ENCODE results near the gene MEIOSIN. TPM values are rescaled to one million over a fixed set of nuclear protein-coding genes. Genes with fewer than 3 reads are reported as not detected.

Gene MEIOSIN
- total RNA-seq, 1 donor from 2014 or later, result not detected

DNA sequence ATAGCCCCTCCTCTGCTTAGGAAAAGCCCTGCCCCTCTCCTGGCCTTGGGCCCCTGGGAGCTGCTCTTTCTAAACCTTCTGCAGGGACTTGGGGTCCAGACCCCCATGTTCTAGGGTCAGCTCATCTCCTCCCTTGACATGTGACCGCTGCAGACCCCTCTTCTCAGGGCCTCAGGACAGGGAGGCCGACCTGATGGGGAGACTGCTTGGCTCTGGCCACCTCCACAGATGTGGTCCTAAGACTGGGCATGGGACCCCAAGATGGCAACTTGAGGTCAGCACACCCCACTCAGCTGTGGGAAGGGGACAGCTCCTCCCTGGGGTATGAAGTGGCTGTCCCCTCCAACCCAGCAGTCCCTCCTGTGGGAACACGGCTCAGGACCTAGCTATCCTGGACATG, 39.7 kb downstream of the MEIOSIN start:
- H3K4me3 Mint-ChIP-seq (ENCODE audit: unreplicated experiment), result no peak overlapping the region
- TF ChIP-seq, protein P1, sequence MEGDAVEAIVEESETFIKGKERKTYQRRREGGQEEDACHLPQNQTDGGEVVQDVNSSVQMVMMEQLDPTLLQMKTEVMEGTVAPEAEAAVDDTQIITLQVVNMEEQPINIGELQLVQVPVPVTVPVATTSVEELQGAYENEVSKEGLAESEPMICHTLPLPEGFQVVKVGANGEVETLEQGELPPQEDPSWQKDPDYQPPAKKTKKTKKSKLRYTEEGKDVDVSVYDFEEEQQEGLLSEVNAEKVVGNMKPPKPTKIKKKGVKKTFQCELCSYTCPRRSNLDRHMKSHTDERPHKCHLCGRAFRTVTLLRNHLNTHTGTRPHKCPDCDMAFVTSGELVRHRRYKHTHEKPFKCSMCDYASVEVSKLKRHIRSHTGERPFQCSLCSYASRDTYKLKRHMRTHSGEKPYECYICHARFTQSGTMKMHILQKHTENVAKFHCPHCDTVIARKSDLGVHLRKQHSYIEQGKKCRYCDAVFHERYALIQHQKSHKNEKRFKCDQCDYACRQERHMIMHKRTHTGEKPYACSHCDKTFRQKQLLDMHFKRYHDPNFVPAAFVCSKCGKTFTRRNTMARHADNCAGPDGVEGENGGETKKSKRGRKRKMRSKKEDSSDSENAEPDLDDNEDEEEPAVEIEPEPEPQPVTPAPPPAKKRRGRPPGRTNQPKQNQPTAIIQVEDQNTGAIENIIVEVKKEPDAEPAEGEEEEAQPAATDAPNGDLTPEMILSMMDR (IDR thresholded peaks at IDR 0.05; ENCODE audit: partially characterized antibody, unreplicated experiment), result no peak
- peaks cover 2% of the 10 kb centered on the region for H3K4me1 Mint-ChIP-seq (ENCODE audit: low read depth, unreplicated experiment)
- H3K27me3 Mint-ChIP-seq (ENCODE audit: unreplicated experiment), result peaks cover 22% of the 10 kb centered on the region
- no peak for DNase-seq
- no peaks in the 10 kb centered on the region for H3K36me3 Mint-ChIP-seq (ENCODE audit: unreplicated experiment)
- H3K27ac Mint-ChIP-seq (ENCODE audit: unreplicated experiment), result no peak overlapping the region
- peaks cover 18% of the 10 kb centered on the region for H3K9me3 Mint-ChIP-seq (ENCODE audit: unreplicated experiment)

DNA sequence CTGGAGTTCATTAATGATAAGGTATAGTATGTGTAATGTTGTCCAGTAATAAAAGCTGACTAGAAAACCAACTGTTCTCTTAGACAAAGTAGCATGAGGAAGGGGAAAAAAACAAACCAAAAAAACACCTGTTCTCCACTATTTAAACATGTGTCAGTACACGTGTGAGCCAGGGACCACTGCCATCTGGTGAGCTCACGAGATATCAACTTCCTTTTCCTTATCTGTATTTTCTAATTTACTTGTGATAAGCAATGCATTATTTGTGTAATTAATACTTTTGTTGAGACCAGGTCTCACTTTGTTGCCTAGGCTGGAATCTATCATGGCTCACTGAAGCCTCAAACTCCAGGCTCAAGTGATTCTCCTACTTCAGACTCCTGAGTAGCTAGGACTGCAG, 40.1 kb downstream of the MEIOSIN start:
- peaks cover 18% of the 10 kb centered on the region for H3K9me3 Mint-ChIP-seq (ENCODE audit: unreplicated experiment)
- H3K4me1 Mint-ChIP-seq (ENCODE audit: low read depth, unreplicated experiment), result peaks cover 2% of the 10 kb centered on the region
- no peak overlapping the region for H3K27ac Mint-ChIP-seq (ENCODE audit: unreplicated experiment)
- TF ChIP-seq, protein P1 (IDR thresholded peaks at IDR 0.05; ENCODE audit: partially characterized antibody, unreplicated experiment), result no peak
- H3K36me3 Mint-ChIP-seq (ENCODE audit: unreplicated experiment), result no peaks in the 10 kb centered on the region
- no peak for DNase-seq
- no peak overlapping the region for H3K4me3 Mint-ChIP-seq (ENCODE audit: unreplicated experiment)
- peaks cover 22% of the 10 kb centered on the region for H3K27me3 Mint-ChIP-seq (ENCODE audit: unreplicated experiment)

DNA sequence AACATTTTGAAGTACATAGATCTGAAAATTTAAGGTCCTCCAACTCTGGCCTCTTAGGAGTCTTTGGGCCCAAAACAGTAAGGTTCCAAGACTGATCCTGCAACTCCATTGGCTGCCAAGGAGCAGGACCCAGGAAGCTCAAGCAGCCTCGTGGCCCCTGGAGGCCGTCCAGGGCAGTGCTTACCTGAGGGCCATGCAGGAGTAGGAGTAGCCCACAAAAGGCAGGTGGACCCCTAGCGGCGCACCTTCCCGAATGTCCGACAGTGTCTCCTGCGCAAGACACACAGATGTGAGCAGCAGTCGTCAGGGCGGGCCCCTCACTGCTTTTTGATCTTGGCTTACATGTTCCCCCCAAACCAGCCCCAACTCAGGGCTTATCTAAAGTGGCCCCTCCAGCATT, 41.5 kb downstream of the MEIOSIN start:
- no peaks in the 10 kb centered on the region for H3K36me3 Mint-ChIP-seq (ENCODE audit: unreplicated experiment)

DNA sequence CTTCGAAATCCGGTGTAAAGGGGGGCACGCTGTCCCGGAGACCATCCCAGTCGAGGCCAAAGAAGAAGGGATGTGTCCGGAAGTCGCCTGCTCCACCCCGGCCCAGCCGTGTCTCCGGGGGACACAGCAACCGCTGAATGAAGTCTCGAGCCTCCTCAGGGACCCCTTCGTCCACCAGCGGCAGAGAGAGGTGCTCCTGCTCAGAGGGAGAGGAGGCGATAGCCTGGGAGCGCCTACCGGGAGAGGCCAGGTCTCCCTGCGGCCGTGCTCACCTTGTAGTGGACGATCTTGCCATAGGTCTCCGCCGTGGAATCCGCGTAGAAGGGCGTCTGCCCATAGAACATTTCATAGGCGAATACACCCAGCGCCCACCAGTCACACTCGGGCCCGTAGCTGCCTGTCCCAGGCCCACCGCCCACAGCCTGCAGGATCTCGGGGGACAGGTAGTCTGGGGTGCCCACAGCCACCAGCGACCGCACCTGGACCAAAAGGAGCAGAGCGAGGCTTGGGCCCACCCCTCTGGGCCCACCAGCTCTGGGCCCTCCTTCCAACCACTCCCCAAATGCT, 44.2 kb downstream of the MEIOSIN start:
- Mint-ChIP-seq H3K4me1 (ENCODE audit: low read depth, unreplicated experiment) (peaks cover 6% of the 10 kb centered on the region), H3K27me3 (ENCODE audit: unreplicated experiment) (peaks cover 12% of the 10 kb centered on the region), H3K9me3 (ENCODE audit: unreplicated experiment) (peaks cover 5% of the 10 kb centered on the region), H3K27ac (ENCODE audit: unreplicated experiment) (no peak overlapping the region), H3K4me3 (ENCODE audit: unreplicated experiment) (no peak overlapping the region), H3K36me3 (ENCODE audit: unreplicated experiment) (no peaks in the 10 kb centered on the region)
- no peak for DNase-seq
- TF ChIP-seq, protein P1 (IDR thresholded peaks at IDR 0.05; ENCODE audit: partially characterized antibody, unreplicated experiment), result no peak

More for the DNA sequence above, 41.5 kb downstream of the MEIOSIN start:
- H3K27me3 Mint-ChIP-seq (ENCODE audit: unreplicated experiment), result peaks cover 19% of the 10 kb centered on the region
- no peak overlapping the region for H3K4me3 Mint-ChIP-seq (ENCODE audit: unreplicated experiment)
- DNase-seq, result no peak
- H3K9me3 Mint-ChIP-seq (ENCODE audit: unreplicated experiment), result peaks cover 16% of the 10 kb centered on the region
- no peak overlapping the region for H3K27ac Mint-ChIP-seq (ENCODE audit: unreplicated experiment)
- TF ChIP-seq, protein P1 (IDR thresholded peaks at IDR 0.05; ENCODE audit: partially characterized antibody, unreplicated experiment), result no peak
- peaks cover 5% of the 10 kb centered on the region for H3K4me1 Mint-ChIP-seq (ENCODE audit: low read depth, unreplicated experiment)

DNA sequence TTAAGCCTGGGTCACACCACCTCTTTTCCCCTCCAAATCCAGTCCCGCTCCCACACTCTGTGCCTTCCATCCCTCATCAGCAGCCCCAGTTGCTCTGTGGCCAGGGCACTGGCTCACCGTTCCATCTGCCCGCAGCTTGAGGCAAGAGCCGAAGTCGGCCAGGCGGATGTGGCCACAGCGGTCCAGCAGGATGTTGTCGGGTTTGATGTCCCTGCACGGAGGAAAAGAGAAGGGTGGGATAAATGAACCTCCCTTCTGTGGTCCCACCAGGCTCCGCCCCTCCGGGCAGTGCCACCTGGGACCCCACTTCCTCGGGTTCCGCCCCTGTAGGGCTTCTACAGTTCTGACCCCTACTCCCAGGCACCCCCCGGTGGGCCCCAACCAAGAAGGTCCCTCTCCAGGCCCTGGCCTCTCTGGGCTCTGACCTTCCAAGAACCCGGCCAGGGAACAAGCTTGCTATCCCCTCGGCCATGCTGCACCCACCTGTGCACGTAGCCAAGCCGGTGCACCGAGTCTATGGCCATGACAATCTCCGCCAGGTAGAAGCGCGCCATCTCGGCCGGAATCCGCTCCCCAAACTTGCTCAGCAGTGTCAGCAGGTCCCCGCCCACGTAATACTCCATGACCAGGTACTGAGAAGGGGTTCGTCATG, 44.9 kb downstream of the MEIOSIN start:
- H3K36me3 Mint-ChIP-seq (ENCODE audit: unreplicated experiment), result no peaks in the 10 kb centered on the region
- H3K4me3 Mint-ChIP-seq (ENCODE audit: unreplicated experiment), result peak overlapping the region; percentile 91
- peaks cover 12% of the 10 kb centered on the region for H3K27me3 Mint-ChIP-seq (ENCODE audit: unreplicated experiment)
- H3K9me3 Mint-ChIP-seq (ENCODE audit: unreplicated experiment), result peaks cover 3% of the 10 kb centered on the region
- H3K4me1 Mint-ChIP-seq (ENCODE audit: low read depth, unreplicated experiment), result peaks cover 7% of the 10 kb centered on the region
- no peak for DNase-seq
- TF ChIP-seq, protein P1 (IDR thresholded peaks at IDR 0.05; ENCODE audit: partially characterized antibody, unreplicated experiment), result no peak
- H3K27ac Mint-ChIP-seq (ENCODE audit: unreplicated experiment), result no peak overlapping the region

All from glutamatergic neuron (in vitro differentiated cells).